ENCODE measurements around the gene SLC35A5. TPM values are rescaled to one million over a fixed set of nuclear protein-coding genes. Genes with fewer than 3 reads are reported as not detected.

SLC35A5 gene
- total and polyA plus RNA-seq, 9 of the 15 experiments (the other 6 are each of a cell fraction or from before 2014, with no cell fraction given), result 4.0 to 13.0 (median 9.7) TPM

DNA sequence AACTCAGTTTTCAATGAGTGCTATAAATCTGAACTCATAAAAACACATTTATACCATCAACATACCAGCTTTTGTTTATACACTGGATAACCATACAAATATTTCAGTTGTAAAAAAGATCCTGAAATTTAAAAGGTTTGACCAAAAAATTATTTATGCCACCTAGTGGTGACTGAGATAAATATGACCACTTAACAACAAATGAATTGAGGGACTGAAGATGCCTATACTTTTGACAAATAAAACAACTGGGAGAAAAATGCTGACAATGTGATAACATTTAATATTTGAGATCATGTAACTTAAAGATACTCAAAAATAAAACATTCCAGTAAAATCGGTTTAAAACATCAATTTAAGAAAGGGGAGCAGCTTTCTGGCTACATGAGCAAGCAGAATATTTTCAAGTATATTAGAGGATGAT is 30.5 kb upstream of the SLC35A5 start:
- Histone ChIP-seq H3K4me2 (ENCODE audit: insufficient read depth, low read length) (no peak overlapping the region), H2AFZ (ENCODE audit: low read depth, low read length) (no peak overlapping the region), H3K4me1 (replicated peaks in 1 of 2; ENCODE audit: control insufficient read depth in 2 of 2, insufficient read depth in 2 of 2, low read length in 2 of 2) (no peaks in the 10 kb centered on the region), H3K9me3 (replicated peaks; ENCODE audit: control insufficient read depth, insufficient read depth, low read depth, low read length) (no peaks in the 10 kb centered on the region), H3K4me3 (no peak overlapping the region), H3K9ac (ENCODE audit: insufficient read depth in 1 of 2, low read depth in 2 of 2, low read length in 2 of 2) (no peak overlapping the region), H3K27me3 (ENCODE audit: control insufficient read depth in 2 of 2, insufficient read depth in 2 of 2, low read length in 2 of 2) (no peaks in the 10 kb centered on the region), H4K20me1 (replicated peaks; ENCODE audit: control insufficient read depth, insufficient read depth, low read length) (no peaks in the 10 kb centered on the region), H3K9me1 (ENCODE audit: control insufficient read depth, insufficient read depth, low read length) (no peaks in the 10 kb centered on the region), H3K27ac (ENCODE audit: extremely low read depth, low read depth, low read length) (no peak overlapping the region), H3K79me2 (ENCODE audit: control insufficient read depth, insufficient read depth, low read length) (no peaks in the 10 kb centered on the region), H3K36me3 (ENCODE audit: control insufficient read depth, insufficient read depth, low read length) (peaks cover 50% of the 10 kb centered on the region)
- in situ Hi-C loops (cut with MboI), result no loop called here
- intact Hi-C loops (cut with micrococcal nuclease), result no loop called here
- FAIRE-seq (no peak), ATAC-seq (no peak), DNase-seq (ENCODE audit: extremely low read depth in 1 of 4, low spot score in 3 of 4) (peak; percentile 7 to 17 (median 10))
- 8% methylated on average over 1 of the region's 1 CpG for whole genome bisulfite sequencing (ENCODE audit: insufficient coverage, low coverage, missing lambda C conversion rate)
- POLR2A ChIA-PET, result no interaction called here
- TF ChIP-seq MAFF (IDR thresholded peaks at IDR 0.05; ENCODE audit: low read length) (peak; percentile 64; the same call in 1 of the 2 replicates), JUNB (CRISPR knock-in tag; conservative IDR thresholded peaks at IDR 0.05) (no peak), ZZZ3 (IDR thresholded peaks at IDR 0.05) (no peak), ZNF316 (IDR thresholded peaks at IDR 0.05) (peak; percentile 93), MAFG (tag; conservative IDR thresholded peaks at IDR 0.05) (peak; percentile 70), MAFK (IDR thresholded peaks at IDR 0.05; ENCODE audit: low read length) (peak; percentile 63; the same call in 1 of the 2 replicates), POLR2H (tag; IDR thresholded peaks at IDR 0.05; ENCODE audit: low read depth) (no peak), C11orf30 (IDR thresholded peaks at IDR 0.05; ENCODE audit: low read depth) (peak; percentile 84), YBX1 (IDR thresholded peaks at IDR 0.05) (no peak)
- TF ChIP-seq, protein P1, sequence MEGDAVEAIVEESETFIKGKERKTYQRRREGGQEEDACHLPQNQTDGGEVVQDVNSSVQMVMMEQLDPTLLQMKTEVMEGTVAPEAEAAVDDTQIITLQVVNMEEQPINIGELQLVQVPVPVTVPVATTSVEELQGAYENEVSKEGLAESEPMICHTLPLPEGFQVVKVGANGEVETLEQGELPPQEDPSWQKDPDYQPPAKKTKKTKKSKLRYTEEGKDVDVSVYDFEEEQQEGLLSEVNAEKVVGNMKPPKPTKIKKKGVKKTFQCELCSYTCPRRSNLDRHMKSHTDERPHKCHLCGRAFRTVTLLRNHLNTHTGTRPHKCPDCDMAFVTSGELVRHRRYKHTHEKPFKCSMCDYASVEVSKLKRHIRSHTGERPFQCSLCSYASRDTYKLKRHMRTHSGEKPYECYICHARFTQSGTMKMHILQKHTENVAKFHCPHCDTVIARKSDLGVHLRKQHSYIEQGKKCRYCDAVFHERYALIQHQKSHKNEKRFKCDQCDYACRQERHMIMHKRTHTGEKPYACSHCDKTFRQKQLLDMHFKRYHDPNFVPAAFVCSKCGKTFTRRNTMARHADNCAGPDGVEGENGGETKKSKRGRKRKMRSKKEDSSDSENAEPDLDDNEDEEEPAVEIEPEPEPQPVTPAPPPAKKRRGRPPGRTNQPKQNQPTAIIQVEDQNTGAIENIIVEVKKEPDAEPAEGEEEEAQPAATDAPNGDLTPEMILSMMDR (IDR thresholded peaks at IDR 0.05 in 2 of 3, conservative IDR thresholded peaks at IDR 0.05 in 1 of 3; ENCODE audit: insufficient read depth in 2 of 3, low read depth in 1 of 3, low read length in 3 of 3), result peak in 1 of 3 experiments; percentile 41; a peak in 2 of 6 replicates
- CTCF ChIA-PET (ENCODE audit: low intra/inter-chr PET ratio), result no interaction called here
- no TSS peak for BruUV-seq (replicated peaks)

All from K562 (cell line).